Iris pigment epithelial cell (primary cell): ENCODE measurements around the gene KLHDC4.
"Not testable (repeated sequence)": the region's sequence is repeated elsewhere in the genome, so short reads cannot be mapped to it uniquely, and the experiment has no call there.

Source experiments
- DNase-seq: peaks from one replicate; pipeline ENCODE4 v3.0.0-alpha.2; 2011; ENCODE audit warnings: low read depth

Gene KLHDC4

GRCh38 chr16:87742781-87743490 is 22.9 kb downstream of the KLHDC4 start:
- DNase-seq: no peak

DNA sequence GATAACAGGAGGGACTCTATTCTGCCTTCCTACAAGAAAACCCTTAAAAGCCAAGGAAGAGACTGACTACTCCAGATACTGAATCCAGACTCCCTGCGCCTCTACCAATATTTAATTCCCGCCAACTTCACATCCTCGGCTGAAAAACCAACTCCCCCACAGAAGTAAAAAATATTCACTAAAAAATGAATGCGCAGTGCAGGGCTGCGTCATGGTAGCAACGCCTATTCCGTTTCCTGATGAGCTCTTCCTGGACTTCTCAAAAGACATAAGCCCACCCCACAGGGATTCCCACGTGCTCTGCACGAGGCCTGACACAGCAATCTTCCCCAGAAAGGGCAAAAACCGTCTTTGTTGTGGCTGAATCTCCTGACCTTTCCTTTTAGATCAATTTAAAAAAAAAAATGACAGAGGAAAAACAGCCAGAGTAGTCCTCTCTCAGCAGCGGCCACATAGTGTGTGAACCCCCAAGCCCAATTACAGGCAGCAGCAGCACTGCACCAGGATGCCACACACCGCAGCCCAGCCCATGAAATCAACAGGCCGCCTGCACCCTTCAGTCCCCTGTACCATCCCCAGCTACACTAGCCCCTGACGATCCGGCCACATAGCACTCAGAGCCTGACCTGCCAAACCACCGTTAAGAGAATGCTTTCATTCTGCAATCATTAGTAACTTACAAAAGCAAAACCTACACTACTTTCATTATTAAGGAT is 23.9 kb downstream of the KLHDC4 start:
- no peak for DNase-seq

DNA sequence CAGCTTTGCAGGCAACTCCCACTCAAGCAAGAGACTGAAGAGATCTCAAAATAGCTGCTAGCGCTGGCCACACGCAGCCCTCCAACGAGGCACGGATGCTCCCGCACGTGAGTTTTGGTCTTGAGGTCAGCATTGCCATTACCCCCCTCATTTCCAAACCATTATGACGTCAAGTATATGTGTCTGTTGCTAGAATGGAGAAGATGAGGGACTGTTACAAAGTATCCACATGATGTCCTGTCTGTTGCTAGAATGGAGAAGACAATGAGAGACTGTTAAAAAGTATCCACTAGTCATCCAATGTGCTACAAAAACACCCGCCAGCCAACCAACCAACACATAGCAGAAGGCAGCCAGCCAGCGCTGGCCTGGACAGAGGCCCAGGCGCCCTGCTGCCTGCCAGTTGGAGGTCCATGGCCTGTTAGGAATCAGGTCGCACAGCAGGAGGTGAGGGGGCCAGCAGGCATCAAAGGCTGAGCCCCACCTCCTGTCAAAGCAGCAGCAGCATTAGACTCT is 24.8 kb downstream of the KLHDC4 start:
- DNase-seq: no peak

GRCh38 chr16:87740441-87740840 is 25.3 kb downstream of the KLHDC4 start:
- no peak for DNase-seq

DNA sequence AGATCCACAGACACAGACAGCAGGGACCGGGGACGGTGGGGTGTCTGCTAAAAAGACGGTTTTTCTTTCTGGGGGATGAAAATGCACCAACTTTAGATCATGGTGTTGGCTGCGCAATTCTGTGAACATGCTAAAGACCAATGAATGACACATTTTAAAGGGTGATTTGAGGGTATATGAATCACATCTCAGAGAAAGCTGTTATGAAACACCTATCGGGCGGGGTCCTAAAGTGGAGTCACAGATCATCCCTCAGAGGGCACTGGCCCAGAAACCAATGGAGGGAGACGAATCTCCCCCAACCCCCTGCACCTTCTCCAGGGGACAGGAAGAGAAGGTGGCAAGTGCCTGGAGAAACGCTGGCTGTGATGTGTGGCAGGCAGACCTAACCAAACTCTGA is 26.0 kb downstream of the KLHDC4 start:
- no peak for DNase-seq

- DNase-seq: no peak
These were observed 29.8 kb downstream of the KLHDC4 start for GRCh38 chr16:87736008-87736382.

DNA sequence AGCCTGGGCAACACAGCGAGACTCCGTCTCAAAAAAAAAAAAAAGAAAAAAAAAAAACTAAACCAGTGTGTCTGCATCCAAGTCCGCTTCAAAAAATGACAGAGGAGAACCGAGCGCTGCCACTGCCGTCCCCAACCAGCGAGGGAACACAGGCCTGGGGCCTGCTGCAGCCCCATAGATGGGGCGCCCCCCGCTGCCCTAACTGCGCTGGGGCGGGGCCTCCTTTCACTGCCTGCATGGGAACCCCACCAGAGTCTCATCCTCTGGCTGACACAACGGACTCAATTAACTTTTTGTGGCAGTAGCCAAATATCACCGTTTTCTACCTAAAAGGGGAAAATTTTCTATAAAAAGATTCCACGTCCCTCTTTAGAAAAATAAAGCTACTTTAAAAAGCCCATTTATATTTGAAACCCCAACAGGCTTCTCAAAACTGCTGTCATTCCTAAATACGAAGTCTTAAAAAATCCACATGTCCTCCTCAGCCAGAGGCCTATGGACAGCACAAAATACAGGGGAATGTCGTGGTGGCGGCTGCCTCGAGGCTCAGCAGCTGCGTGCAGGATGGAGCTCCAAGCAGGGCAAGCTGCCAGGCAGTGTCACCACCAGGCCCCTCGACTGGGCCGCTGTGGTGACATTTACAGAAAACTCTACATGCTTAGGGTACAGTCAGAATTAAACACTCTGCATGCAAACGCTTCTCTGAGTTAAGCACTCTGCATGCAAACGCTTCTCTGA is 30.3 kb downstream of the KLHDC4 start:
- DNase-seq: no peak

DNA sequence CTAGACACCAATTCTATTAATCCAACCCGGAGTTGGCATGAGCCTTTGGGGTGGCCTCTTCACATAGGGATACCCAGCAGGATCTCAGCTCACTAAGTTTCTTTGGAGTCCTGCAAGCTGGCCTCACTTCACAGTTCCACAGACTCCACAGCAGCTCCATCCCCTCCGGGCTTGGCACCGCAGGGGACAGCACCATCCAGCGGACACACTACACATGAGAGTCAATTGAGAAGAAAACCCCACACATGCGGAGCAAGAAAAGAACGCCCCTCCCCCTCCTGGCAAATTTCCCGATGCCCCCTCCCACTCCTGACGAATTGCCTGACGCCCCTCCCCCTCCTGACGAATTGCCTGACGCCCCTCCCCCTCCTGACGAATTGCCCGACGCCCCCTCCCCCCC is 31.1 kb downstream of the KLHDC4 start:
- no peak for DNase-seq

GRCh38 chr16:87733190-87733589 is 32.6 kb downstream of the KLHDC4 start:
- DNase-seq: no peak

DNA sequence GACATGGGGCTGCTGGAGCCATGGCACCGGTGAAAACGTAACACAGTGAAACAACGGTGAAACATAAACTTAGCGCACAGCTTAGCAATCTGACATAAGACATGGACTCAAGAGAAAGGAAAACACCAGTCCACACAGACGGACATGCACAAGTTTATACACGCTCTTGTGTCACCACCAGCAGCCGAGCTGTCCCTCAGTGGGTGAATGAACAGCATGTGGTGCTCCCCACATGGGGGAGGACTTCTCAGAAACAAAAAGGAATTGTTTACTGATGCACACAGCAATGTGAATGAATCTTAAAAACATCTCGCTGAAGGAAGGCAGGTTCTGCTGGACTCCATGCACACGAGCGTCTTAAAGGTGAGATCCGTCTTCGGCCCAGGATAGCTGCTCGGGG is 34.2 kb downstream of the KLHDC4 start:
- DNase-seq: no peak

DNA sequence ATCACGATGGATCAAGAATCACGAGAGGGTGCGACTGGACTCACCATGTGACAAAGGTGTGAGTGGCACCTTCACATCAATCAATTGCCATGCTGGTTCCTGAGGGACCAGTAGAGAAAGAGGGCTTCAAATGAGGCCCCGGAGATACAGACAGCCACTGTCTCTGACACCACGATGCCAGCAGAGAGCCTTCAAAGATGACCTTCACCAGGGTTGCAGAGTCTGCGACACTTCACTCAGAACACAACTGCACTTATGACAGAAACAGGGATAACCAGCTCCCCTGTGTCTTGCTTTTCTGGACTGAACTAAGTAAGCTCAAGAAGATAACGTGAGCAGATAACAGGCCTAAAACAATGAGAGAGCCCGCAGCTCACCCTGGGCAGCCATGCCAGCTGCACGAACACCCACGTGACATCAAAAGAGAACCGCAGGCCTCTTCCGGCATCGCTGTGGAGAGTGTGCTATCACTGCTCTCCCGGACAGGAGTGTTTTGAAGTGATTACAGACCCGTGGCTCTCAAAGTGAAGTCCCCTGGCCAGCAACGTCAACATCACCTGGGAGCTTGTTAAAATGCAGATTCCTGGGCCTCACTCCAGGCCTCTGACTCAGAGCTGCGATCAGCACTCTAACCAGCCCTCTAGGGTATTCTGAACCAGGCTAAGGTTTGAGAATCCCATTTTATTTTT is 36.4 kb downstream of the KLHDC4 start:
- no peak for DNase-seq

- DNase-seq: peak; percentile 88
These were observed 37.8 kb downstream of the KLHDC4 start for GRCh38 chr16:87728026-87728425.

DNA sequence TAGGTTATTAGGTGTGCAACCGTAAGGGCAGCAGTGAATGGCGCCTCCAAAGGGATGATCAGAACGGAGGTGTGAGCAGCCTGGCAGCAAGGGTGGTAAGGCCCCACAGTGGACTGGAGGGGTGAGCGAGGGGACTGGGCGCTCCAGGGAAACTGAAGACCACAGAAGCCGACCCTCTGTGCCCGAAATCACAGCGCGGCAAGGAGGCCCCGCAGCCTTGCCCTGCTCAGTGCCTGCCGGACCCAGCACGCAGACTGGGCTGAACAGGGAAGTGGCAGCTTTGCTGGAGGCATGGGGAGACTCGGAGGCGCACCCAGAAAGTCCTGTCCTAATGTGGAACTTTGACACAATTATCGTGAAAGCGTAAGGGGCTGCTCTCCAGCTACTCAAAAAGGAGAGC is 38.4 kb downstream of the KLHDC4 start:
- no peak for DNase-seq

DNA sequence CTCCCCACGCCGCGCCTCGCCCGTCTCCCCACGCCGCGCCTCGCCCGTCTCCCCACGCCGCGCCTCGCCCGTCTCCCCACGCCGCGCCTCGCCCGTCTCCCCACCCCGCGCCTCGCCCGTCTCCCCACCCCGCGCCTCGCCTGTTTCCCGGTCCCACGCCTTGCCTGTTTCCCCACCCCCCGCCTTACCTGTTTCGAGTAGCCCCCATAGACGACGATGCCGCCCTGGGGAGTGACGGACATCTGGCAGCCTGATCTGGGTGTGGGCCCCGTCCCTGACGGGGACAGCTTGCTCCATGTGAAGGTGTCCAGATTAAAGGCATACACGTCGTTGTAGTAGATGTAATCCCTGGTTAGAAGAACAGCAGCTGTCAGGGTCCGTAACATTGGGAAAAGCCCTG is 39.2 kb downstream of the KLHDC4 start:
- DNase-seq: not testable (repeated sequence)

DNA sequence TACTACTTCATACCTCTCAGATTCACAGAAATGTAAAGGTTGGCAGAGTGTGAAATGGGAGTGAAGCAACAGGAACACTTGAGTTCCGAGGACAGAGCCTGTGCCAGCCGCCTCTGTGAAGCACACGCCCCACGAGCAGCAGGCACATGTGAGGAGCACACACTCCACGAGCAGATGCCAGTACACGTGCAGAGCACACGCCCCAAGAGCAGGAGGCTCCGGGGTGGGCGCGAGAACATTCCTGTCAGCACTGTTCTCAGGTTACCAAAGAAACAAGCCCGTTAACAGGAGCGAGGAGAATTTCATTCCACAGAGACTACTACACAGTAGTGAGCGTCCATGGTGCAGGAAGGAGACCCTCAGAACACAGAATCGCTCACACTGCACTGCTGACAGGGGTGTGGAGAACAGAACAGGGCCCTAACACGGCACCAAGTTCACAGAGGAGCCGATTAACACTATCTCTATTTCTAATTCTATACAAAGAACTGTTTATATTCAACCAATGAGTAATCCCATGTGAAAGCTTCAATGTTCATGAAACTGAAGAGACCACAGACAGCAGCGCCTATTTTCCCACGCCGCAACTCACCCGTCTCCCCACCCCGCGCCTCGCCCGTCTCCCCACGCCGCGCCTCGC is 40.1 kb downstream of the KLHDC4 start:
- peak; percentile 91 for DNase-seq

GRCh38 chr16:87724490-87725291 is 41.1 kb downstream of the KLHDC4 start:
- DNase-seq: no peak

DNA sequence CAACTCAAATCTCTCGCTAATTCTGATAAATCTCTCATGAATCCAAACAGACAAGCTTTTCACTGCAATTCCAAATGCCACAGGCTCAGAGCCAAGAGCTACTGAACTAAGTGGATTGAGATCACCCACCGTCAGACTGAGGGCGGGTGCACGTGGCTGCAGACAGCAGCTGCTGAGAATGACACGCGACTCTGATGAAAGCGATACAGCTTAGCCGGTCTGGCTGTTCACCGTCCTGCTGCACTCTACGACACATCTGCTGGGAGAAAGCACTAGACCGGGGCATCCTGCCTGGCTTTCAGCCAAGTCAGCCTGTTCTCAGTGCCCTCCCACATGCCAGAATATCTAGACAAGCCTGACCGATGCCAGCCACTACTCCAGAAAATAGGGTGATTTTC is 42.6 kb downstream of the KLHDC4 start:
- peak; percentile 96 for DNase-seq

GRCh38 chr16:87722590-87723225 is 43.1 kb downstream of the KLHDC4 start:
- no peak for DNase-seq

GRCh38 chr16:87721622-87722585 is 43.9 kb downstream of the KLHDC4 start:
- DNase-seq: no peak
